PC-3 (cell line): ENCODE data around the gene SLC25A23.

Experiments used
- CTCF ChIP-seq: fragments of 300-600 bp; sonication (generic); conservative IDR thresholded peaks from 2 replicates; pipeline ENCODE4 v1.5.1; 2017; ENCODE audit warnings: antibody characterized with exemption, low read depth, mild to moderate bottlenecking, low read length
- EZH2 ChIP-seq: fragments of 300-600 bp; sonication (generic); IDR thresholded peaks from one replicate; pipeline ENCODE4 v1.6.1; 2017; ENCODE audit warnings: antibody characterized with exemption, mild to moderate bottlenecking, low read length; ENCODE audit not compliant: unreplicated experiment

GRCh38 chr19:6429419-6430221, 30.0 kb downstream of the SLC25A23 start:
- TF ChIP-seq EZH2 (no peak), CTCF (no peak)
